NCI-H526 (cell line): ENCODE measurements around the gene SNF8.

ENCODE experiments used
- DNase-seq, 2 experiments: peaks; one replicate each; lab custom pipeline; 2025; lab: John Stamatoyannopoulos, UW

SNF8 gene

DNA sequence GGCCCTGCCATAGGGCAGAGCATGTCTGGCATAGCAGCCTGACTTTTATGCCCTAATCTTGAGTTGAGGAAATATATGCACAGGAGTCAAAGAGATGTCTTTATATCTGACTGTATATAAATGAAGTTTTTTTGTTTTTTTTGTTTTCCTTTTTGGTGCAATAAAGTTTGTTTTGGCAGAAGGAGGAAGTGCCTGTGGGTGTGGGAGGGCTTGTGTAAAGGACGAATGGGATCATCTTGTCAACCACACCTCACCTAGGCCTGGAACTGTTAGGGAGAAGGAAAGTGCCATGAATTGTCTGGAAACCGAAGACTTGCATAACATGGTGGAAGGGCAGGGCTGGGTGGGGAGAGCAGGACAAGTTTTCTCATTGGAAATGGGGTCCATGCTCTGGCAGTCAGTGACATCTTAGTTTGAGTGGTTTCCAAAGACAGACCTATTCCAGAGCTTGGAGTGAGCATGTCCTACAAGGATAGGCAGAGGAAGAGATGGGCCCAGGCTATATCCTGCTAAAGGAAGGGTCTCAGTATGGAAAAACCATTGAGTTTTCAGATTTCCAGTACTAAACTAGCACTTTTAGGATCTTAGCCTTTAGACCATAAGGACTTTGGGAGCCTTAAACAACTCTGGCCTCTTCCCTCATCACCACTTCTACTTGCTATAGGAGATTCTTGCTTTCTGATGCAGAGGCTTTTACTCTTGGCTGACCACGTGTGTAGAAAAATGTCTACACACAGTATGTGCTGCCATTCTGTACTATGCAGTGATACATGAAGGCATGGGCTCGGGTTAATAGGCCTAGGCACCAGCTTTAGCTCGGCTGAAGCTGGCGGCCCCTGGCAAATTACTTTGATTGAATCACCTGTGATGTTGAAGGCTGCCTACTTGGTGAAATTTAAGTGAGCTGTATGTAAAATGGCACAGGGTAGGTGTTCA is 15.5 kb downstream of the SNF8 start:
- DNase-seq, result no peak

DNA sequence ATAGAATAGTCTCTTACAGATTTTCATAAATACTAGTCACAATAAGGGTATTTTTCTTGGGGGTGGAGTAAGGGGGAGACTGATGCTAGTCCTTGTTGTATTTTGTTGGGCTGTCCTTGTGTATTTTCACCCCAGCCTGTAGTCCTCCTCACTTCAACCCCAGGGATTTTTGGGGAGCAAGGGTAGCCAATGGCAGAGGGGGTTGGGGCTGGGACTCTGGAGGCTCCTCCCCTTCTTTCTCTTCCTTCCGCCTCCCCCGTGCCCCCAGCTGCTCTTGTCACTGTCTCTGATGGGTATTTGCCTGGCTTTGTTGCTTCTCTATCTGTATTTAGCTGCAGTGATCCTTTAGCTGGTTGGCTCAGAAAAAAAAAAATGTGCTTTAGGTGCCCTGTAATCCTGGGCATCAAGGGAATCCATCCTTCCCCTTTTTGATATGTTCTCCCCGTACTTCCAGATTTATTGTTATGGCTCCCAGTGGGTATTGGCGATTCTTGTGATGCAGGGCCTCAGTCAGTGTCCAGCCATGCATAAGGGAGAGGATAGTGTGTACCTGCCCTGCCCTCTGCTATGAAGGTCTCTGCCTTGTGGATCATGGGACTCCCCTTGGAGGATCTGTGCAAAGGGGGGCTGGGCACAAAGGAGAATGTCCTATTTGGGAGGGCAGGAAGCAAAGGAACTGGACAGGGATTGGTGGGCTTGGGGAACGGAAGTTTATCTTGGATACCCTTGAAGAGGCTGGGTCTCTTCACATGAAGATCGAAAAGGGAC is 16.5 kb downstream of the SNF8 start:
- no peak for DNase-seq

DNA sequence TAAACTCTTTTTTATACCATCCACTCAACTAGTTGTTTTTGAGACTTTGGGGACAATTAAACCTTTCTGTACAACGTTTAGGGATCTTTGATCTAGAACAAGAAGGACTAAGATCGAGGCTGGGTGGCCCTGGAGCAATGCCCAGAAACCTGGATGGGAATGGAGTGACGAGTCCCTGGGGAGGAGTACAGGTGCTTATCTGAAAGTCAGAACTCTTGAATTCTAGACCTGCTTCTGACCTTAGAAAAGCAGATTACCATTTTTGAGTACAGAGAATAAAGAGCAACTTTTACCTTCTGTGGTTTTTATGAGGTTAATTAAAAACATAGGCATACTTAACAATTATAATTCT is 18.7 kb downstream of the SNF8 start:
- no peak for DNase-seq

GRCh38 chr17:48925251-48925990 is 19.2 kb downstream of the SNF8 start:
- DNase-seq, result no peak

DNA sequence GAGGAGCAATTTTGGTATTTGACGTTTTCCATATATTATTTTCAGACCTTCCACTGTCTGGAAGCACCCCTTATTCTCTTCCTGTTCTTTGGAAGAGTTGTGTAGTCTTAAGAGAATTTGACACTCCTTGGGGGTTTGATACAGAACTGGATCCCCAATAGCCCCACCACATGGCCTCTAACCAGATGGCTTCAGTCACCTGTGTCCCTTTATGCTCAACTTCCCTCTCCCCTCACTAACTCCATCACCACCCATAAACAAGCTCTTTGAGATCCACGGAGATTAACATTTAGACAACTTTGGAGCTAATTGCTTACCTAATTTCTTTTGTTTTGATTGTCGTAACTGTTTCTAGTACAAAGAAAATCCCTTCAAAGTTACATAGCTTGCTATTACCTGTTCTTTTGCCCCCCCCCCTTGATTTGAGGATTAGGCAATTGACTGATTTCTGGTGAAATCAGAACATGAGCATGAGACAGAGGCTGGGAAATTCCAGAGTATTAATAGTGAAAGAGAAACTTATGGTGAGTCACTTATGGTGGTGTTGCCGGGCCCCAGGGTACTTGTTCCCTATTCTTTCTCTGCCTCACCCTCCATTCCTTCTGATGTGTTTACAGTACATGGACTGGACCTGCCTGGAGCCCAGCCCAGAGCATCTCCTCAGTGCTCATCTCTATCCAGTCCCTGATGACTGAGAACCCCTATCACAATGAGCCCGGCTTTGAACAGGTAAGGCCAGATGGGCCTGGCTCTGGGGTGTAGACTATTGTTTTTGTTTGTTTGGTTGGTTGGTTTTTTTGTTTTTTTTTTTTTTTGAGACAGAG is 29.0 kb downstream of the SNF8 start:
- DNase-seq, result no peak

DNA sequence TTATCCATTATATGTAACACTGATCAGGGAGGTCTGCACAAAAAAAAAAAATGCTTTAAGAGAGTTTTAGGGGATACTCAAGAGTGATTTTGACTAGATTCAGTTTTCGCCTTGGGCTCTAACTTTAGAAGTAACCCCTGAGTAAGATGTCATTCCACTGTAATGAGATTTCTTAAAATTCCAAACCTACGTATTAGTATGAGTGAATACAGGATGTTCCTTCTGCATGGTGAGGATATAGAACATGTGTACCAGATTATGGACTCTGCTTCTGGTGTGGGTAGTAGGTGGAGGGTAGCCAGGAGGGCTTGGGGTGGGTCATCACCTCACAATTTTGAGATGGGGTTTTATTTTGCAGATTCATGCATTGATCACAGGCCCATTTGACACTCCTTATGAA is 32.2 kb downstream of the SNF8 start:
- no peak for DNase-seq

- no peak for DNase-seq
Measured at GRCh38 chr17:48910370-48910769, 34.3 kb downstream of the SNF8 start.

- DNase-seq, result no peak
Measured at GRCh38 chr17:48909783-48910182, 34.9 kb downstream of the SNF8 start.

DNA sequence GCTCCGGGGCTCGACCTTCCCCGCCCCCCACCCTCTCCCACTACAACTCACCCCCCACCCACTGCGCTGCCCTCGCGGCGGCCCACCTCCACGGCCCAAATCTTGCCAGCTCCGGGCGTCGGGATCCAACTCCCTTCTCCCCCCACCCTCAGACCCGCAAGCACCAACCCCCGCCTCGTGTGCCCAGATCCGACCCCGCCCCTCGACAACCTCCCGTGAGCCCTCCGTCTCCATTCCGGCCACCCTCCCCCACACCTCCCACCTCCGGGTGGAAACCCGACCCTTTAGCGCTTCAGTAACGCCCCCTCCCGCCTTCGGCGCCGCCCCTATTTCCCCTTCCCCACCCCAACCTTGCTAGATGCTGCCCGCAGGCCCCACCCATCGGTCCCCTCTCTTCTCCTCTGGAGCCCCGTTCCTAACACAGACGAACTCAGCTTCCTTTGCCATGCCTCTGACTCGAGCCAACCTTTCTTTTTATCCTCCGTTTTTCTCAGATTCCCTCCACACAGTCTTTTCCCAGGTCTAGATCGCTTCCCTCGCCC is 35.7 kb downstream of the SNF8 start:
- DNase-seq, result peak; percentile 45 to 93

DNA sequence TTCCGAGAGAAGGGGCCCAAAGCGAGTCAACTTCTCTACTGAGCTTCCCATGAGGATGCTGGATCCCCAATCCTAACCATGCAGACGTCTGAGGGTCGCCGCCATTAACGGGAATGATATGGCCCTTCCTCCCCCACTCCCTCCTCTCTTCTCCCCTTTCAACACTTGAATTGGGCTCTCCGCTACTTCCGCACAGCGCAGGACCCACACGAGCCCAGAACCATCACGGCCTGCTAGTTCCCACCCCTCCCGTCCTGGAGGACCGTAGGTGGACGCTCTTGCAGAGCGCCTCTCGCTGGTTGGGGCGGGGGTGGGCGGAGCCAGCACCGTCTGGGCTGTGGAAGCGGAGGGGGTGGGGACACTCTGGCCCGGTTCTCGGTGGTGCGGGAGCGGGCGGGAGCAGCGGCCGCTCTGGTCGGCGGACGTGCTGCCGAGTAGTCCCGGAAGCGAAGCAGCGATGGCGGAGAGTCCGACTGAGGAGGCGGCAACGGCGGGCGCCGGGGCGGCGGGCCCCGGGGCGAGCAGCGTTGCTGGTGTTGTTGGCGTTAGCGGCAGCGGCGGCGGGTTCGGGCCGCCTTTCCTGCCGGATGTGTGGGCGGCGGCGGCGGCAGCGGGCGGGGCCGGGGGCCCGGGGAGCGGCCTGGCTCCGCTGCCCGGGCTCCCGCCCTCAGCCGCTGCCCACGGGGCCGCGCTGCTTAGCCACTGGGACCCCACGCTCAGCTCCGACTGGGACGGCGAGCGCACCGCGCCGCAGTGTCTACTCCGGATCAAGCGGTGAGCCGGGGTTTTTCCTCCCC is 36.4 kb downstream of the SNF8 start, which contains the start of gene UBE2Z:
TSS of gene UBE2Z (plus strand) at position 361 of the 797 bp plus-strand sequence. CDS start at position 458, 97 bp downstream.
- peak; percentile 94 to 98 for DNase-seq

GRCh38 chr17:48907713-48908046 is 37.0 kb downstream of the SNF8 start:
- peak in 1 of 2 experiments; percentile 61 for DNase-seq

- no peak for DNase-seq
Measured at GRCh38 chr17:48905987-48906515, 38.6 kb downstream of the SNF8 start.

DNA sequence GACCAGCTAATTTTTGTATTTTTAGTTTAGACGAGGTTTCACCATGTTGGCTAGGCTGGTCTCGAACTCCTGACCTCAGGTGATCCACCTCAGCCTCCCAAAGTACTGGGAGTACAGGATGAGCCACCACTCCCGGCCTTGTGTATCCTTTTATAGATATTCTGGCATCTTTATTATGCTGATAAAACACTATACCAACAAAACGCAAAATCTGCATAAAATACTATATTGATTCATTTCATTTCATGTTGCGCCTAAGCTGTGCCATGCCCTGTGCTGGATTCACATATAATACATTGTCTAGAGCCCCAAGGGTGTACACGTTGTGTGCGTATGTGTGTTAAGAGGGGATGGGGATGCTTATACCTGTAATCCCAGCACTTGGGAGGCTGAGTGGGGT is 40.2 kb downstream of the SNF8 start:
- DNase-seq, result no peak

DNA sequence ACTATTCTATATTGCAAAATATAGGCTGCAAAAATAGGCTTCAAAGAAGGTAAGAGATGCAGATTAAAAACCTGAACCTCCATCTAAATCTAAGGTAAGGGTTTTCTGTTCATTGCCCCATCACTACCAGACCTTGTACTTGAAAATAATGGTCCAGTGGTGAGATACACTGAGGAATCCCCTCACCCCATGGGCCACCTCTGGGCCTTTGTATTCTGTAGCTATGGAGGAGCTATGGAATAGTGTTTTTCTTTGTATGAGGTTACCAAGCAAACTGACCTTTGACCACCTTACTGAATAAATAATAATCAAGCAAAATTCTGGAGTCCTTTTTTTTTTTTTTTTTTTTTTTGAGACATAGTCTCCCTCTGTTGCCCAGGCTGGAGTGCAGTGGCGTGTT is 41.2 kb downstream of the SNF8 start:
- DNase-seq, result peak in 1 of 2 experiments; percentile 16

GRCh38 chr17:48901241-48901640 is 43.4 kb downstream of the SNF8 start:
- DNase-seq, result no peak

GRCh38 chr17:48894886-48895285 is 49.8 kb downstream of the SNF8 start:
- DNase-seq, result no peak

DNA sequence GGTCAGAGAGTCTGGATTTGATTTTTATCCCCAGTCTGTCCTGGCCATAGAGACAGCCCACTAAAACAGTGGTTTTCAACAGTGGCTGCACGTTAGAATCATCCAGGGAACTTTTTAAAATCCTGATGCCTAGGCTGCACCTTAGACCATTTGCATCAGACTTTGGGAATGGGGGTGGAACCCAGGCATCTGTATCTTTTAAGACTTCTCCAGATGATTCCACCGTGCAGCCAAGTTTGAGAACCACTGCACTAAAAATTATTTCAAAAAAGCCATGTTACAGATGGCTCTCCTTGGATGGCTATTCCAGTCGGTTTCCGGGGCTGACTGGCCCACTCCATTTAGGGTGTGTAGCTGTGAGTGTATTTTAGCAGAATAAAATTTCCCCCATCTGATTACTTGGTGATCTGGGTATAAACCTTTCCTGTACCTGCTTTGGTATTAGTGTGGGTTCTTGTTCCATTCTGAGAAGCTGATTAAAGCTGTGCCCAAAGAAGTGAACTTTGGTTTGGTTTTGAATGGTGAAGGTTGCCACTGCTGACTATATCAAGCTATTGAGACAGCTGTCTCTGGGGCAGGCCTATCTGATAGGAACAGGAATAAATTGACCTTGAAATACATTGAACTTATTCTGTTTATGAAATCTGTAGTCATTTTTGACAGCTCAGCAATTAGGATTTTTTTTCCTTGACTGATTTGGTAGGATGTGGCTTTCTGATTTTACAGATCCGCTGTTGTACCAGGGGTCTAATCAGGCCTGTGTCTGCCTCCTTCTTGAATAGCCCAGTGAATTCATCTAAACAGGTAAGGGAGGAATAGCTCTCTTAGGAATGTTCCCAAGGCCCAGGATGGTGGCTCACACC is 50.8 kb downstream of the SNF8 start:
- DNase-seq, result no peak

DNA sequence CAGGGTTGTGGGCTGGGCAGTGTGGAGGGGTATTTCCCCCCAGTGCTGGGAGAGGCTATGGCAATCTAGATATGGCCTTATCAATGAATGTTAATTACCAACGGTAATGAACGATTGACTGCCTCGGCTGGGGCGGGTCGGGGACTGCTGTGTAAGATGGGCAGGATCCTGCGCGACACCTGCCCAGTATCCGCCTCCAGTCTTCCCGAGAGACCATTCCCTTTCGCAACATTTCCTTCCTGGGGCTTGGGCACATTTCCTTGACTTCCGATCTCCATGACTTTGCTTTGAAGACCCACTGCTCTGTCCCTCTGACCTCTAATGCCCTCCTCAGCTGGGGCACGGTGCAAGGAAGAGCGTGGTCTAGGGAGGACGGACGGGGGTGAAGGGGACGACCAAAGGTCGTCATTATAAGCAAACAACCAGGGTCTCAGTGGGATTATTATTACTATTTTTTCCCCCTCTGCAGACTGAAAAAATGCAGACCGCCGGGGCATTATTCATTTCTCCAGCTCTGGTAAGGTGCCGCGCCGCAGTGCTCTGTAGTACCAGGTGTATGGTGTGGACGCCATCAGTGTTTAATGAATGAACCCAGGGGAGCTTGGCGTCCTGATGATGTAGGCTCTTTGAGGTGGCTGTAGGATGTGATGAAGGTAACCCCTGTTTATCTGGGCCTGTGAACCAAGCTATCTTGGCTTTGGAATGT is 51.5 kb downstream of the SNF8 start:
- peak in 1 of 2 experiments; percentile 27 for DNase-seq

GRCh38 chr17:48890086-48890485 is 54.6 kb downstream of the SNF8 start:
- no peak for DNase-seq
